Left ventricle myocardium inferior (tissue), 1 donor: ENCODE results near the gene DNAJB13. TPM values are rescaled to one million over a fixed set of nuclear protein-coding genes. Genes with fewer than 3 reads are reported as not detected.

Experiments used
- DNase-seq: peaks from one replicate; pipeline ENCODE4 v3.0.0-alpha.2; 2020
- H3K27ac ChIP-seq: fragments of 200-600 bp; replicated peaks from 2 replicates; pipeline ENCODE4 v1.8.0; 2021
- H3K27me3 ChIP-seq: fragments of 200-600 bp; 2 replicates; pipeline ENCODE4 v1.8.0; 2021; ENCODE audit warnings: low read depth
- H3K36me3 ChIP-seq: fragments of 200-600 bp; 2 replicates; pipeline ENCODE4 v1.8.0; 2021
- H3K4me1 ChIP-seq: fragments of 200-600 bp; 2 replicates; pipeline ENCODE4 v1.8.0; 2021
- H3K4me3 ChIP-seq: fragments of 200-600 bp; 2 replicates; pipeline ENCODE4 v1.8.0; 2021; ENCODE audit warnings: mild to moderate bottlenecking, moderate library complexity
- H3K9me3 ChIP-seq: fragments of 200-600 bp; replicated peaks from 2 replicates; pipeline ENCODE4 v1.8.0; 2021
- intact Hi-C: fragments of 100-400 bp; cut with micrococcal nuclease; formaldehyde crosslinking; loops from one replicate; pipeline ENCODE4 v1.11.0; 2022
- total RNA-seq: library from RNA; stranded (reverse); fragmentation: NEBNext Ultra II Directional; extraction: Animal tissue kit (Norgen Biotek cat#: 25700); gene quantifications from one replicate; pipeline ENCODE4 v1.2.1, GENCODE V29; 2021
- TF ChIP-seq, protein P1 (sequence below): fragments of 200-600 bp; IDR thresholded peaks from 2 replicates; pipeline ENCODE4 v1.8.0; 2021; ENCODE audit warnings: antibody characterized with exemption, mild to moderate bottlenecking, borderline replicate concordance
- donor health status: DM: no; HTN: yes; CAD: no; lungs with severe emphysema.

The DNAJB13 gene
- total RNA-seq, 1 donor from 2014 or later = not detected

DNA sequence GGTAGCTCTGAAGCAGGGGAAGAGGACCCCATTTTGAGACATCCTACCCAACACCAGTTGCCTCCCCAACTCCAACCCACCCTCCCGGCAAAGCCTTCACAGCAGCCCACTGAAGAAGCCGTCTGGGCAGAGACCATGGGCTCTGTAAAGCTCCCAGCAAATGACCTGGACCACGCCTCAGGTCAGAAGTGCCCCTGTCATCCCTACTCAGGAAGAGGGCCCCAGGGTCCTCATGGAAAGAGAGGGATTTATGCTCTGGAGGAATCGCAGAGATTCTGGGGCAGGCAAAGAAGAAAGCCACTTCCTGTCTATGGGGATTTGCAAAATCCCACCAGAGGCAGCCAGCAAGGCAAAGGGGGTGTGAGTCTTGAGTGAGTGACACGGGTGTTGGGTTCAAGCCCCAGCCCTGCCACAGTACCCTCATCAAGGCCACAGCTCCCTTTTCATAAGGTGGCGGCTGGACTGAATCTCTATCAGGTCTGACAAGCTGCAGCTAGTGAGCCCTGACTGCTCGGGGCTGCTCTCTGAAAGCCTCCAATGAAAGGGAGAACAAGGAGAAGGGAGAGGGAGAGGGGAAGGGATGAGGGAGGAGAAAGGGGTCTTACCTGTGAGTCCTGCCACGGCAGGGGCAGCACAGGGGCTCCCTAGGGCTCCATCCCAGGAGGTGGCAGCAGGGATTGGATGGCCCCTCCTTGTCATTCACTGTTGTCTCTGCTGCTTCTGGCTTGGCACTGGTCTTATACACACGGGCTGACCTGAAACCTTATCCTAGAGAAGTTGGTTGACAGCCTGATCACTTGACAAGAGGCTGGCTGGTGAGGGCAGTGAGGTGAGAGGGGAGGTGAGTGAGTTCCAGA lies 57.8 kb downstream of the DNAJB13 start, which contains the start of gene UCP3:
Gene UCP3, minus strand, starts transcription at position 713 of the 857 bp plus-strand sequence. CDS start 2,043 bp downstream, outside the sequence.
- Histone ChIP-seq H3K36me3 (peaks cover 27% of the 10 kb centered on the region), H3K27me3 (no peaks in the 10 kb centered on the region), H3K4me1 (peaks cover 55% of the 10 kb centered on the region), H3K27ac (peak within 1 kb of the TSS; percentile 64), H3K9me3 (no peaks in the 10 kb centered on the region), H3K4me3 (peak within 1 kb of the TSS; percentile 17)
- DNase-seq = no peak
- TF ChIP-seq, protein P1, sequence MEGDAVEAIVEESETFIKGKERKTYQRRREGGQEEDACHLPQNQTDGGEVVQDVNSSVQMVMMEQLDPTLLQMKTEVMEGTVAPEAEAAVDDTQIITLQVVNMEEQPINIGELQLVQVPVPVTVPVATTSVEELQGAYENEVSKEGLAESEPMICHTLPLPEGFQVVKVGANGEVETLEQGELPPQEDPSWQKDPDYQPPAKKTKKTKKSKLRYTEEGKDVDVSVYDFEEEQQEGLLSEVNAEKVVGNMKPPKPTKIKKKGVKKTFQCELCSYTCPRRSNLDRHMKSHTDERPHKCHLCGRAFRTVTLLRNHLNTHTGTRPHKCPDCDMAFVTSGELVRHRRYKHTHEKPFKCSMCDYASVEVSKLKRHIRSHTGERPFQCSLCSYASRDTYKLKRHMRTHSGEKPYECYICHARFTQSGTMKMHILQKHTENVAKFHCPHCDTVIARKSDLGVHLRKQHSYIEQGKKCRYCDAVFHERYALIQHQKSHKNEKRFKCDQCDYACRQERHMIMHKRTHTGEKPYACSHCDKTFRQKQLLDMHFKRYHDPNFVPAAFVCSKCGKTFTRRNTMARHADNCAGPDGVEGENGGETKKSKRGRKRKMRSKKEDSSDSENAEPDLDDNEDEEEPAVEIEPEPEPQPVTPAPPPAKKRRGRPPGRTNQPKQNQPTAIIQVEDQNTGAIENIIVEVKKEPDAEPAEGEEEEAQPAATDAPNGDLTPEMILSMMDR = no peak
- intact Hi-C loops = no loop called here

DNA sequence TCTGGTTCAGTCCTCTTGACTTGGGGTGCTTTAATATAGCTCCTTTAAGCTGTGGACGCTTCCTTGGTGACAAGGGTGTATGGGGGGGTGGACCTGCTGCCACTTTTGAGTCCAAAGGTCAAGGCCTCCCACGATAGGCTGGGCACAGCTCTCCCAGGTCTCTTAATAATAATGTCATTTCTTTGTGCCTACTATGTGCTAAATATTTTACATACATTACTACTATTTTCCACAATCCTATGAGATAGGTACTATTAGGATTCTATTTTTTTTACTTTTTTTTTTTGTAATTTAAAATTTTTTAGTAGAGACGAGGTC lies 58.4 kb downstream of the DNAJB13 start:
- Histone ChIP-seq H3K27ac (peak overlapping the region; percentile 64), H3K4me1 (peaks cover 55% of the 10 kb centered on the region), H3K27me3 (no peaks in the 10 kb centered on the region), H3K4me3 (no peak overlapping the region), H3K9me3 (no peaks in the 10 kb centered on the region), H3K36me3 (peaks cover 21% of the 10 kb centered on the region)
- no peak for DNase-seq
- TF ChIP-seq, protein P1 = no peak
- intact Hi-C loops = no loop called here

- TF ChIP-seq, protein P1 = no peak
- Histone ChIP-seq H3K4me1 (peaks cover 51% of the 10 kb centered on the region), H3K27ac (peak overlapping the region; percentile 64), H3K9me3 (no peaks in the 10 kb centered on the region), H3K36me3 (peaks cover 20% of the 10 kb centered on the region), H3K27me3 (no peaks in the 10 kb centered on the region), H3K4me3 (no peak overlapping the region)
- intact Hi-C loops = no loop called here
- no peak for DNase-seq
Measured at GRCh38 chr11:74009675-74010305, 59.0 kb downstream of the DNAJB13 start.

GRCh38 chr11:74010306-74011300 lies 59.8 kb downstream of the DNAJB13 start:
- TF ChIP-seq, protein P1 = no peak
- H3K9me3 ChIP-seq = no peaks in the 10 kb centered on the region
- intact Hi-C loops = no loop called here
- no peak overlapping the region for H3K4me3 ChIP-seq
- peaks cover 14% of the 10 kb centered on the region for H3K36me3 ChIP-seq
- no peak for DNase-seq
- peak overlapping the region; percentile 64 for H3K27ac ChIP-seq
- H3K4me1 ChIP-seq = peaks cover 46% of the 10 kb centered on the region
- H3K27me3 ChIP-seq = no peaks in the 10 kb centered on the region
